DND-41 (cell line): ENCODE measurements around the gene ZFHX3.

Experiments used
- CTCF ChIP-seq: IDR thresholded peaks from 2 replicates; pipeline ENCODE4 v1.5.1; 2012; ENCODE audit warnings: borderline replicate concordance, low read length, moderate library complexity, mild to moderate bottlenecking; ENCODE audit not compliant: poor library complexity, severe bottlenecking; ENCODE audit errors: extremely low read depth
- EZH2 ChIP-seq: IDR thresholded peaks from 3 replicates; pipeline ENCODE4 v1.6.1; 2012; ENCODE audit warnings: borderline replicate concordance, low read depth, mild to moderate bottlenecking, moderate library complexity, low read length, inconsistent platforms; ENCODE audit not compliant: severe bottlenecking

GRCh38 chr16:72814226-72814625 is 233.7 kb downstream of the ZFHX3 start:
- TF ChIP-seq CTCF (no peak), EZH2 (no peak)
